ENCODE data around the gene ALDH4A1.

GRCh38 chr1:18858070-18858688, 44.2 kb downstream of the ALDH4A1 start:
- TF ChIP-seq CTCF (conservative IDR thresholded peaks at IDR 0.05; ENCODE audit: low read depth, low read length) (no peak), EZH2 (IDR thresholded peaks at IDR 0.05; ENCODE audit: low read length, unreplicated experiment) (no peak)
